Measurements from ENCODE around the gene KDM4B.

GRCh38 chr19:4966591-4966990 is 2.3 kb upstream of the KDM4B start:
- no peak for TF ChIP-seq POLR2A (IDR thresholded peaks at IDR 0.05; ENCODE audit: low read length)
- TF ChIP-seq GATA1 (IDR thresholded peaks at IDR 0.05; ENCODE audit: low read depth, low read length), result no peak
